ENCODE measurements around the gene RIMKLB.
"Not testable (repeated sequence)": the region's sequence is repeated elsewhere in the genome, so short reads cannot be mapped to it uniquely, and the experiment has no call there.

RIMKLB gene

DNA sequence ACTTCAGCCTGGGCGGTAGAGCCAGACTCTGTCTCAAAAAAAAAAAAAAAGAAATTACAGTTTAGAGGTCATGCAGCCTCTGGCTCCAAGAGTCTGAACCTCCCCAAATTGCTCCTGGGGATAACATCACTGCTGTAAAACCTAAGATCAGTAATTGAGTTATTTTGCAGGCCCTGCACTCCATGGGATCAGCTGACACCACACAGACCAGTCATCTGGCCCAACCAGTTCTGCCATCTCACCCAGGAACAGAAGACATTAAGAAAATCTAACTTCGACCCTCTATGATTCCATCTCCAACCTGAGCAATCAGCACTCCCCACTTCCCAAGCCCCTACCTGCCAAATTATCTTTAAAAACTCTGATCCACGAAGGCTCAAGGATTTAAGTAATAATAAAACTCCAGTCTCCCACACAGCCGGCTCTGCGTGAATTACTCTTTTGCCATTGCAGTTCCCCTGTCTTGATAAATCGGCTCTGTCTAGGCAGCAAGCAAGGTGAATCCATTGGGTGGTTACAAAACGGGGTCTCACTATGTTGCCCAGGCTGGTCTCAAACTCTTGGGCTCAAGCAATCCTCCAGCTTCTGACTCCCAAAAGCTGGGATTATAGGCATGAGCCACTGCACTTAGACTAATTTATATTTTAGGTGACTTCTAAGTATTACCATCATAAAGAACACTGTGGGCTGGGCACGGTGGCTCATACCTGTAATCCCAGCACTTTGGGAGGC, 123.1 kb downstream of the RIMKLB start:
- FAIRE-seq: not testable (repeated sequence)

DNA sequence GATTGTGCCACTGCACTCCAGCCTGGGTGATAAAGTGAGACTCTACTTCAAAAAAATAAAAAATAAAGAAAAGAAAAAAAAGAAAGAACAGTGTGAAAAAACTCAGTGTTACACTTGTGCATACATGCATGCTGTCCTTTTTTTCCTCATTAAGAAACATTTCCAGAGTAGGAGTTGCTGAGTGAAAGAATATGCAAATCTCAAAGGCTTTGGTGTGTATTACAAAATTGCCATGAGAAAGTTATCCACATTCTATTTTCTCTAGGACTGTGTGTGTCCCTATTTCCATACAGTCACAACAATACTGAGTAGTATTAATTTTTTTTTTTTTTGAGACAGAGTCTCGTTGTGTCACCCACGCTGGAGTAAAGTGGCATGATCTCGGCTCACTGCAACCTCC, 123.8 kb downstream of the RIMKLB start:
- no peak for FAIRE-seq

DNA sequence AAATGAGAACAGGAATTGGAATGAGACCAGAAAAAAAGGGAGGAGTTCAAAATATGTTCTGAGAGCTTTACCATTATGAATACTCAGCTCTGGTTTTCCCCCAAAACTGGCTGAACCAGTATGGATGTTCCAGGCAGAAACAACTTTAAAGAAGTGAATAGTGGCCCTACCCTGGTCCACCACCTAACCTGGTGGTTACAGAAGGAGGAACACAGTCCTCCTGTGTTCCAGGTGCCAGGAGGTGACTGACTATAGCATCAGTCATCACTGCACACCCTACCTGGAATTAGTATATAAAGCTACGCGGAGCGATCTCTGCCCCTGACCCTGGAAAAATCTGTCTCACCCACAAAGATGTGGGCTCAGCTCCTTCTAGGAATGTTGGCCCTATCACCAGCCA, 124.5 kb downstream of the RIMKLB start, which contains the start of gene A2ML1:
TSS of gene A2ML1 (plus strand) at position 324 of the 400 bp plus-strand sequence. CDS start at position 355, 31 bp downstream.
- no peak for FAIRE-seq

DNA sequence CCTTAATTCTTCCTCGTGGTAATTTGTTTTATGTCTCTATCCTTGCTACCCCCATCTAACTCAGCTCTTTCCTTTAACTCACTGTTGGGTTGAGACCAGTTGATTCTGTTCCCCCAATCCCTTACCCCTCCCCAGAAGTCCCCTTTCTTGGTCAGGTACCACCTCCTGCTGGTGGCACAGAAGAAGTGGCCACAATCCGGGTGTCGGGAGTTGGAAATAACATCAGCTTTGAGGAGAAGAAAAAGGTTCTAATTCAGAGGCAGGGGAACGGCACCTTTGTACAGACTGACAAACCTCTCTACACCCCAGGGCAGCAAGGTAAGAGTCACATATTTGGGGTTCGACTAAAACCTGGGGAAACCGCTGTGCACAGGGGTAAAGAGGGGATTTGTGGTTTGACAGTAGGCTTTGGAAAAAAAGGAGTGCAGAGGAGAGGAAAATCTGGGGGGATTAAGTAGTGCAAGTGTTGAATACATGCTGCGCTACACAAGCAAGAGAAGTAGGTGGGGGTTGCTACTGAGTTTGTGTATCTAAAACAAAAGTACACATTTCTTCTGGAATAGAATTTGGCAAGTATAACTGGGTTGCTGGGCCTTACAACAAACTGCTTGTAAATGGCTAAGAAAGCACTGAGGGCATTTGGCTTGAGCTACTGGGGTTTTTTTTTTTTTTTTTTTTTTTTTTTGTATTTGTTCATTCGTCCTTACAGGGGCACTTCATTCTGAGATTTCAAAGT, 125.9 kb downstream of the RIMKLB start:
- no peak for FAIRE-seq

DNA sequence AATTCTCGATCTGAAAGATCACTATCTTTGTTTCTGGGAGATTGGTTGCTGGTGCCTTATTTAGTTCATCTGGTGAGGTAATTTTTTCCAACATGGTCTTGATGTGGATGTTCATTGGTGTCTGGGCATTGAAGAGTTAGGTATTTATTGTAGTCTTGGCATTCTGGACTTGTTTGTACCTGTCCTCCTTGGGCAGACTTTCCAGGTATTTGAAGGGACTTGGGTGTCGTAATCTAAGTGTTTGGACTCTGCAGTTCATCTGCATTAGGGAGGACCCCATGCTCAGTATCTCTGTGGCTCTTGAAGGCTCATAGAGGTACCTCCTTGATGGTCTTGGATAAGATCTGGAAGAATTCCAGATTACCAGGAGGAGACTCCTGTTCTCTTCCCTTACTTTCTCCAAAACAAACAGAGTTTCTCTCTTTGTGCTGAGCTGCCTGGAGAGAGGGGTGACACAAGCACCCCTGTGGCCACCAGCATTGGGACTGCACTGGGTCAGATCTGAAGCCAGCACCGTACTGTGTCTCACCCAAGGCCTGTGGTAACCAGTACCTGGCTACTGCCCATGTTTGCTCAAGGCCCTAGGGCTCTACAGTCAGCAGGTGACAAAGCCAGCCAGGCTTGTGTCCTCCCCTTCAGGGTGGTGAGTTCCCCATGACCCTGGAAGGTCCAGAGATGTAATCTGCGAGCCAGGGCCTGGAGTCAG, 129.9 kb downstream of the RIMKLB start:
- no peak for FAIRE-seq

DNA sequence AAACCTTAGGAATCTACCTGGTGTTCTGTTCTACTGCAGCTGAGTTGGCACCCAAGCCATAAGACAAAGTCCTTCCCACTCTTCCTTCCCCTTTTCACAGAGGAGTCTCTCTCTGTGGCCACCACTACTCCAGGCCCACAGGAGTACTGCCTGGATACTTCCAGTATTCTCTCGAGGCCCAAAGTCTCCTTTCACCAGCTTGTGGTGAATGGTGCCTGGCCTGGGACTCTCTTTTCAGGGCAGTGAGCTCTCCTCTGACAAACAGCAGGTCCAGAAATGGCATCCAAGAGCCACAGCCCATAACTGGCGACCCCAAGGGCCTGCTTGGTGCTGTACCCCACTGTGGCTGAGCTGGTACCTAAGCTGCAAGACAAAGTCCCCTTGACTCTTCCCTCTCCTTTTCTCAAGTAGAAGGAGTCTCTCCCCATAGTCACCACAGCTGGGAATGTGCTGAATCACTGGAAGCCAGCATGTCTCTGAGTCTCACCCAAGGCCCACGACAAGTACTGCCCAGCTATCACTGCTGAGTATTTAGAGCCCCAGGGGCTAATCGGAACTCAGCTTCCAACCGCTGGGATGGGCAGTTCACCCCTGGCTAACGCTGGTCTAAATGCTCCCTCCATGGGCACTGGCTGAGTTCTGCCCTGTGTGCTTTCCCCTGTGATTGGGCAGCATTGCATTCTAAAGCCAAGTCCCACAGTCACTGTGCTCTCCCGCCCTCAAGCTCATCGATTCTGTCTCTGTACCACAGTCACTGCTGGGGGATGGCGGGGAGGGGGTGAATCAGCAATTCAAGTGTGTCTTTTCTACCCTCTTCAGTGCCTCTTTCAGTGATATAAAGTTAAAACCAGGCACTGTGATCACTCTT, 130.7 kb downstream of the RIMKLB start:
- FAIRE-seq: no peak

DNA sequence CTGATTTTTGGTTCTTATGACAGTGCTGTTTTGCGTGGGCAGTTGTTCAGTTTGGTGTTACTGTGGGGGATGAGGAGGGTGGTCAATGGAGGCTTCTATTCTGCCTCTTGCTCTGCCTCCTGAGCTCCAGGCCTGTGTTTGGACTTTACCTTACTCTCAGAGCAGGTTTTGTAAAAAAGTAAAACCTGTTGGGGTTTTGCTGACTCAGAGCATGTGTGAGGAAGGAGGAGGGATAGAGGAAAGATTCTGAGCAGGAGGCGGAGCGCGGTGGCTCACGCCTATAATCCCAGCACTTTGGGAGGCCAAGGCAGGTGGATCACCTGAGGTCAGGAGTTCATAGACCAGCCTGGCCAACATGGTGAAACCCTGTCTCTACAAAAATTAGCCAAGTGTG, 131.3 kb downstream of the RIMKLB start:
- FAIRE-seq: no peak

DNA sequence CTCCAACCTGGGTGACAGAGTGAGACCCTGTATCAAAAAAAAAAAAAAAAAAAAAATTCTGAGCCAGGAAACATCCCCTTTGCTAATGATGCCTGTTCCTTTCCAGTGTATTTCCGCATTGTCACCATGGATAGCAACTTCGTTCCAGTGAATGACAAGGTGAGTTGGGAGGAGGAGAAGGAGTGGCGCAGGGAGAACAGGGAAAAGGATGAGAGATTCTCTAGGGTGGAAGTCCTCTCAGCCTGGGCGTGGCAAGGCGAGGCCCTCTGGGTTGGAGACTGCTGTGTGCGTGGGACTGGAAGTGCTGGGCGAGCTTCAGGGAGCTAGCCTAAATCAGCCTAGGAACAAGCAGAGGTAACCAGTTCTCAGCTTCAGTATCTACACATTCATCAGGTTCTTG, 131.8 kb downstream of the RIMKLB start:
- no peak for FAIRE-seq

DNA sequence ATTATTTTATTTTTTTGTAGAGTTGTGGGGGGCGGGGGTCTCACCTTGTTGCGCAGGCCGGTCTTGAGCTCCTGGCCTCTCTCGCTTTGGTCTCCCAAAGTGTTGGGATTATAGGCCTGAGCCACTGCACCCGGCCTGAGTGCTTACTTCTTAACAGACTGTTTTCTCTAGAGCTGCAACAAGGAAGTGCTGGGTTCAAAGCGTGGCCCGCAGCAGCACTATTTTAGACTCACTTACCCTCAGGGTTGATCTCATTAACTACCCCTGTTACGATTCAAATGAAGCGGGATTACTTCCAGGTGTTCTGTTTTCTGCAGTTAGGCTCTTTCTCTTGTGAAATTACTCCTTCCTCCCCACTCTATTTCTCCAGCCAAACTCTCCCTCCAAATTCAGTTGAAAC, 133.3 kb downstream of the RIMKLB start:
- FAIRE-seq: no peak

DNA sequence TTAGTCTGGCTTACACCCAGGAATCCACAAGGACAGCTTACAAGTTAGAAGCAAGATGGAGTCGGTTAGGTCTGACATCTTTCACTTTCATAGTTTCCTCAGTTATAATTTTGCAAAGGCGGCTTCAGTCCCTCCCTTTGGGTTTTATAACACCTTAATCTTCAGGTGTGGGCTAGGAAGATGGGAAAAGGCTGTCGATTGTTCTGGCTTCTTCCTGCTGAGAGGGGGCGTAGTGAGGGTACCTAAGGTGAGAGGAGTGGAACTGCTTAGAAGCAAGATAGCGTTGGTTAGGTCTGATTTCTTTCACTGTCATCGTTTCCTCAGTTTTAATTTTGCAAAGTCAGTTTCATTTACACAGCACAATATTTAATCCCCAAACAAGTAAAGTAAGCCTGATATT, 134.7 kb downstream of the RIMKLB start:
- FAIRE-seq: no peak
